T-helper 17 cell (primary cell): ENCODE results near the gene MTO1. TPM values are rescaled to one million over a fixed set of nuclear protein-coding genes. Genes with fewer than 3 reads are reported as not detected.
A peak's percentile ranks its signal among the peaks of the same experiment; 100 is the strongest.
"Not testable (repeated sequence)": the region's sequence is repeated elsewhere in the genome, so short reads cannot be mapped to it uniquely, and the experiment has no call there.

Experiments used
- ATAC-seq: fragments of 150-1000 bp; cut with Tn5 transposase; 2 replicates; pipeline ENCODE4 v1.10.0; 2021; ENCODE audit warnings: mild to moderate bottlenecking, moderate library complexity
- DNase-seq, 3 donors: peaks; one replicate each; pipeline versions ENCODE4 v3.0.0 to v3.0.0-alpha.2; 2020 to 2021
- H3K9me3 ChIP-seq: one replicate; pipeline ENCODE4 v1.7.0; 2013; ENCODE audit warnings: low read length, mild to moderate bottlenecking; ENCODE audit not compliant: control insufficient read depth, poor library complexity, severe bottlenecking
- H3K27ac Mint-ChIP-seq: one replicate; pipeline ENCODE4 v1.8.0; 2022; ENCODE audit warnings: mild to moderate bottlenecking, moderate library complexity, mixed read lengths
- H3K27me3 Mint-ChIP-seq: one replicate; pipeline ENCODE4 v1.8.0; 2022; ENCODE audit warnings: mixed read lengths
- H3K36me3 Mint-ChIP-seq: one replicate; pipeline ENCODE4 v1.8.0; 2022; ENCODE audit warnings: low read depth, mixed read lengths
- H3K4me1 Mint-ChIP-seq: one replicate; pipeline ENCODE4 v1.8.0; 2022; ENCODE audit warnings: mild to moderate bottlenecking, mixed read lengths
- H3K4me3 Mint-ChIP-seq: one replicate; pipeline ENCODE4 v1.8.0; 2022; ENCODE audit warnings: mild to moderate bottlenecking, moderate library complexity, mixed read lengths
- total RNA-seq, 4 donors: library from RNA in 2 of 4; stranded (reverse) in 2 of 4; gene quantifications; one replicate each; pipeline ENCODE4 v1.2.3 and lab custom pipeline; 2022 to 2026

The MTO1 gene
- total RNA-seq (10 to 100 TPM; 37.1 to 47.4 TPM), total RNA-seq (lab: John Stamatoyannopoulos, UW) (62.9 to 116 reads per million in 2 donors)

GRCh38 chr6:73461537-73462350, at the start of gene MTO1:
Gene MTO1 (plus strand): TSS chr6:73461737. CDS start chr6:73461855, 118 bp downstream.
- Mint-ChIP-seq H3K4me3 (peak within 1 kb of the TSS; percentile 96), H3K27ac (peak within 1 kb of the TSS; percentile 98), H3K36me3 (no peaks in the 10 kb centered on the region), H3K27me3 (no peaks in the 10 kb centered on the region), H3K4me1 (peaks cover 27% of the 10 kb centered on the region)
- peak; percentile 67 to 72 (median 69) for DNase-seq
- H3K9me3 ChIP-seq = no peaks in the 10 kb centered on the region
- peak; percentile 93 for ATAC-seq

GRCh38 chr6:73413102-73413501, 48.4 kb upstream of the MTO1 start:
- Mint-ChIP-seq H3K36me3 (no peaks in the 10 kb centered on the region), H3K4me1 (peaks cover 4% of the 10 kb centered on the region), H3K27me3 (no peaks in the 10 kb centered on the region), H3K4me3 (no peak overlapping the region), H3K27ac (no peak overlapping the region)
- no peak for ATAC-seq
- H3K9me3 ChIP-seq = no peaks in the 10 kb centered on the region
- DNase-seq = no peak

DNA sequence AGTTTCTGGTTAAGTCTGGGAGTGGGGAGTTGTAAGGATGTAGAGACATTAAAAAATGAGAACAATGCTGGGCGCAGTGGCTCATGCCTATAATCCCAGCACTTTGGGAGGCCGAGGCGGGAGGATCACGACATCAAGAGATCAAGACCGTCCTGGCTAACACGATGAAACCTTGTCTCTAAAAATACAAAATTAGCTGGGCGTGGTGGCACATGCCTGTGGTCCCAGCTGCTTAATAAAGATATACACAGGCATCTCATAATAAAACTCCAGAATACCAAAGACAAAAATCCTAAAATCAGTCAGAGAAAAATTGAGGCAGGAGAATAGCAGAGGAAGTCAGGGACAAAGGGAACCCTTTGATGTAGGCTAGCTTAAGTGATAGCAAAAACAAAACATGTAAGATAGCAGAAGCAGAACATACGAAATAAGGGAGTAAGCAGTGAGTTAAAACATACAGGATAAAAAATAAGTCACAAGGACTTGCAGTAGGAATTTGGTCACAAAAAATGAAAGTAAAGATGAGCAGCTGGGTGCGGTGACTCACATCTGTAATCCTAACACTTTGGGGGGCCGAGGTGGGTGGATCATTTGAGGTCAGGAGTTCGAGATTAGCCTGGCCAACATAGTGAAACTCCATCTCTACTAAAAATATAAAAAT, 43.3 kb upstream of the MTO1 start:
- Mint-ChIP-seq H3K4me3 (no peak overlapping the region), H3K27ac (peak overlapping the region; percentile 88), H3K27me3 (no peaks in the 10 kb centered on the region), H3K36me3 (no peaks in the 10 kb centered on the region), H3K4me1 (peaks cover 20% of the 10 kb centered on the region)
- DNase-seq = no peak
- no peak for ATAC-seq
- no peaks in the 10 kb centered on the region for H3K9me3 ChIP-seq

- no peaks in the 10 kb centered on the region for H3K9me3 ChIP-seq
- Mint-ChIP-seq H3K4me1 (peaks cover 20% of the 10 kb centered on the region), H3K27ac (peak overlapping the region; percentile 91), H3K27me3 (no peaks in the 10 kb centered on the region), H3K4me3 (peak overlapping the region; percentile 63), H3K36me3 (no peaks in the 10 kb centered on the region)
- DNase-seq = no peak
- ATAC-seq = no peak
These were observed 40.0 kb upstream of the MTO1 start for GRCh38 chr6:73421534-73421933.

DNA sequence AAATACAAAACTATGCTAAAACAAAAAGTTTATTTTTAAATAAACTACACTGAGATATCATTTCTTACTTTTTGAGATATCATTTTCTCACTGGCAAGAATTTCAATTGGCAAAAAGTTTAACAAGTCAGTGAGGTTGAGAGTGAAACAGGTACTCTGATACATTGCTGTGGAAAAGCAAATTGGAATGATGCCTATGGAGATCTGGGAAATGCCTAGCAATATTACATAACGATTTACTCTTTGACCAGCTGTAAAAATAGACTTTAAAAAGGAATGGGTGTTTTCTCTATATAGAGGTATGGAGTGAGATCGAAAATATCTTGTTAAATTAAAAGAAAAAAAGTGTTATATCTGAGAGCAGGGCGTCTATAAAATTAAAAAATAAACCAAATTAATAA, 26.3 kb upstream of the MTO1 start:
- Mint-ChIP-seq H3K36me3 (no peaks in the 10 kb centered on the region), H3K4me3 (peak overlapping the region; percentile 22), H3K27ac (peak overlapping the region; percentile 41)

DNA sequence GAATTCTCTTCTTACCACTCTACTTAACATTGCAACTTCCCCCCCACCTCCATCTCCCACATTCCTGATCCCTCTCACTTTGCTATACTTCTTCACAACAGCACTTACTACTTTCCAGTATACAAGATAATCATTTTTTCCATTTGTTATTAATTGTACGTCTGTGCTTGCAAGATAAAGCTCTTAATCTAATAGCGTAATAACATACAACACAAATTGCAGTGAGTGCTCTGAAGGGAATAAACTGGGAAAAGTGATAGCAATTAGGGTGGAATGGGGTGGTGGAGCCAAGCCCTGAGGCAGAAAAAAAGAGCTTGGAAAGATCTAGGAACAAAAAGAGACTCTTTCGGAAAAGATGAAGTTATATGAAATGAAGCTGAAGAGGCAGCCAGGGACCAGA, 18.0 kb upstream of the MTO1 start:
- peaks cover 19% of the 10 kb centered on the region for H3K36me3 Mint-ChIP-seq
- H3K27ac Mint-ChIP-seq = peak overlapping the region; percentile 70
- no peak overlapping the region for H3K4me3 Mint-ChIP-seq
- no peaks in the 10 kb centered on the region for H3K27me3 Mint-ChIP-seq
- no peak for DNase-seq
- no peak for ATAC-seq
- no peaks in the 10 kb centered on the region for H3K9me3 ChIP-seq
- H3K4me1 Mint-ChIP-seq = peaks cover 35% of the 10 kb centered on the region

More for the DNA sequence above, 26.3 kb upstream of the MTO1 start:
- DNase-seq (no peak), ATAC-seq (no peak)
- H3K9me3 ChIP-seq = no peaks in the 10 kb centered on the region
- H3K4me1 Mint-ChIP-seq = peaks cover 15% of the 10 kb centered on the region
- no peaks in the 10 kb centered on the region for H3K27me3 Mint-ChIP-seq

DNA sequence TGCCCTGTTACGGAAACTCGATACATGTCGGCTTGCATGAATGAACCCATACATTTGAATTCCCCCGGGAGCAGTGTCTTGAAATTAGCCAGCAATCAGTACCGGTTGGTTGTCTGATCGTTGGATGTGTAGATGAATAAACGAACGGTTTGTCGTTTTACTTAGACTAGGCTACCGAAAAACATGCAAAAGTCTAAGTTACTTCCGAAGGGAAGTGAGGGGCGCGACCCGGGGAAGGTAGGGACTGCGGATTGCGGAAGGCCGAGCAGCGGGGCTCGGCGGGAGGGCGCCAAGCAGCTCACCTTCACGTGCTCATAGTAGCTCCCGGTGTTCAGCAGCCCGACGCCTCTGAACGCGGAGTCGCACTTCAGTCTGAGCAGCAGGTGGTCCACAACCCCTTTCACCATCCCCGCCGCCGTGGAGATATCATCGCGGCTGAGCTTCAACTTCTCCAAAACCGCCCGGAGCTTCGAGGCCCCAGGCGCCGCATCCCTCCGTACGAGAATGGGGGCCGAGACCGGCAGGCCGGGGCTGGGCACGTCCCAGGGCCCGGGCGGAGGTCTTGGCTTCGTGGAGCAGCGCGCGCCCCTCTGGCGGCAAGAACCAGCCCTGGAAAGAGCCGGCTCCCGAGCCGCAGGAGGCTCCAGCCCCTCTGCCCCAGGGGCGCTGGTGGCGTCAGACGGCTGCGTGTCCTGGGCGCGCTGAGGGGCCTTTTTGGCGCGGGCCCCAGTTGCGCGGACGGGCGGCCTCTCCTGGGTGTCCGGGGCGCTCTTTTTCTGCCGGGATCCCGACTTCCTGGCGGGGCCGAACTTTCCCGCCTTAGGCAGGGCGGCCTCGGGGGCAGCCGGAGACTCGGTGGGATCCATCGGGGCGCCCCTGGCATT, 10.1 kb upstream of the MTO1 start:
- H3K27ac Mint-ChIP-seq = peak overlapping the region; percentile 94

DNA sequence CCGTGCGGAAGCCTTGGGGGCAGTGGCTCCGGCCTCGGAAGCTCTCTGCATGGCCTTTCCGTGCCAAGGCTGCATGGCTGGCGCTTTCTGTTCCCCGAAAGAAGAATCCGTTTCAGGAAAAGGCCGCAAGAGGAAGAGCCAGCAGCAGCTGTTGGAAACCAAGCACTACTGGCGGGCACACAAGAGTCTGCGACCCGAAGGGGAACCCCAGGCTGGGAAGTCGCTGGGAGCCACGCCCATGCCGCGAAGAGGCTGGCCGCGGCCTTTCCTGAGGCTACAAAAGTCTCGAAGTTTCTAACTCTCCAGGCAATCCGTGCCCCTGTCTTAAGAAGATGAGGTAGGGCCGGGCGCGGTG, 9.5 kb upstream of the MTO1 start, which contains the start of gene CGAS:
CGAS (minus strand) TSS at position 191 of the 355 bp plus-strand sequence; CDS start at position 75, 116 bp downstream.
- no peaks in the 10 kb centered on the region for H3K9me3 ChIP-seq
- peaks cover 4% of the 10 kb centered on the region for H3K36me3 Mint-ChIP-seq
- H3K4me3 Mint-ChIP-seq = peak within 1 kb of the TSS; percentile 95
- peaks cover 24% of the 10 kb centered on the region for H3K4me1 Mint-ChIP-seq
- peak; percentile 70 to 73 (median 70) for DNase-seq
- H3K27ac Mint-ChIP-seq = peak within 1 kb of the TSS; percentile 94
- peak; percentile 89 for ATAC-seq
- H3K27me3 Mint-ChIP-seq = no peaks in the 10 kb centered on the region

More for the DNA sequence above, 10.1 kb upstream of the MTO1 start:
- DNase-seq (peak; percentile 12 to 38 (median 34)), ATAC-seq (peak; percentile 56)
- Mint-ChIP-seq H3K36me3 (peaks cover 4% of the 10 kb centered on the region), H3K4me3 (peak overlapping the region; percentile 95), H3K27me3 (no peaks in the 10 kb centered on the region), H3K4me1 (peaks cover 24% of the 10 kb centered on the region)
- H3K9me3 ChIP-seq = no peaks in the 10 kb centered on the region

DNA sequence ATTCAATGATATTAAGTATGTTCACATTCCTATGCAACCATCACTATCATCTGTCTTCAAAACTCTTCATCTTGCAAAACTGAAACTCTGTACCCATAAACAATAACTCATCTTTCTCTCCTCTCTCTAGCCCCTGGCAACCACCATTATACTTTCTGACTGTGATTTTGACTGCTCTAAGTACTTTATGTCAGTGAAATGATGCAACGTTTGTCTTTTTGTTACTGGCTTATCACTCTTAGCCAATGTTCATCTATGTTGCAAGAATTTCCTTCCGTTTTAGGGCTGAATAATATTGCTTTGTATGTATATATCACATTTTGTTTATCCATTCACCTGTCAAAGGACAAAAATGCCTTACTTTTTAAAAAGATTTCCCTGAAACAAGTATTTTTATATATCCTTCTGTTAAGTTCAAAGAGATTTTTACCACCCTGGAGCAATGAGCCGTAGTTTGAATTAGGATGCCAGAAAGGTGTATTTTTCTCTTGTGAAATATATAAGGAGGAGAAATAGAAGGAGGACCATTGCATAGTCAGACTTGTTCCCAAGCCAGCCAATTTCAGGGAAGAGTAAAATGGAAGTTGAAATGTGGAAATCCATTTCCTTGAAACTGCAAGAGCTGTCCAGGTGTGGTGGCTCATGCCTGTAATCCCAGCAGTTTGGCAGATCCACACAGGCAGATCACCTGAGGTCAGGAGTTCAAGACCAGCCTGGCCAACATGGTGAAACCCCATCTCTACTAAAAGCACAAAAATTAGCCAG, 5.5 kb upstream of the MTO1 start:
- ATAC-seq = no peak
- no peaks in the 10 kb centered on the region for H3K9me3 ChIP-seq
- H3K27ac Mint-ChIP-seq = no peak overlapping the region
- DNase-seq = no peak
- H3K27me3 Mint-ChIP-seq = no peaks in the 10 kb centered on the region
- H3K4me3 Mint-ChIP-seq = peak overlapping the region; percentile 34
- H3K4me1 Mint-ChIP-seq = peaks cover 20% of the 10 kb centered on the region
- H3K36me3 Mint-ChIP-seq = no peaks in the 10 kb centered on the region

DNA sequence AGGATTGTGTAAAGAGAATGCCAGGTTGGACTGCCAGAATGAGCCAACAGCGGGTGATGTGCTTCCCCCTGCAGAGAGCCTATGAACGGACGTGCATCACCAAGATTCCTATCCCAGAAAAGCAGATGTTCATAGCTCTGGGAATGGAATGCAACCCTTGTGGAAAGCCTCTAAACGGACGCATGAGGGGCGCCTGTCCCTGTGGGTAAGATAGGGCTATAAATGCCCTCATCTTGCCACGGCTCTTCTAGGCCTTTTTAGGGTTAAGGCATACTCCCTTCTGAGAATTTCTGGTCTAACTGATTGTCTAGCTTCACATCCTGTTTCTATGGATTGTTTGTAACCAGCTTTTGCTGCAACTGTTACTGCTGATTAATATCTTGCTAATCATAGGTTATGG, 2.1 kb upstream of the MTO1 start:
- peak overlapping the region; percentile 98 for H3K27ac Mint-ChIP-seq
- ATAC-seq, H3K27me3 Mint-ChIP-seq, H3K36me3 Mint-ChIP-seq, DNase-seq, H3K9me3 ChIP-seq: not testable (repeated sequence)
- H3K4me3 Mint-ChIP-seq = peak overlapping the region; percentile 96
- H3K4me1 Mint-ChIP-seq = peaks cover 31% of the 10 kb centered on the region

DNA sequence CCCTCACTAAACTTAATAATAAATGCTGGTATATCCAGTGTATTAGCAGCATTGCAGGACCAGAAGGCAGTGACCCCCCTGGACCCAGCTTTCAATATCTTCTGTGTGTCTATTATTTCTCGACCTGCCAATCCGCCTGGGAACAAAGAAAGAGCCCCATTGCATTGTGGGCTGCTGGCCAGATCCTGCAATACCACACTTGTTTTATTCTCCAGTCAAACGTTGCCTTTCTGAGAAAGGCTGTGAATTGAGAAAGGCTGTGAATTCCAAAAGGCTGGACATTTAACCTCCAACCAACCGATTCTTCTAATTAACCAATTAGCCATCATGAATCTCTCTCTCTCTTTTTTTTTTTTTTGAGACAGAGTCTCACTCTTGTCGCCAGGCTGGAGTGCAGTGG, 1.5 kb upstream of the MTO1 start:
- ATAC-seq (no peak), DNase-seq (no peak)
- H3K4me3 Mint-ChIP-seq = peak overlapping the region; percentile 96
- peak overlapping the region; percentile 98 for H3K27ac Mint-ChIP-seq
- peaks cover 31% of the 10 kb centered on the region for H3K4me1 Mint-ChIP-seq
- H3K36me3 Mint-ChIP-seq = no peaks in the 10 kb centered on the region
- no peaks in the 10 kb centered on the region for H3K27me3 Mint-ChIP-seq
- no peaks in the 10 kb centered on the region for H3K9me3 ChIP-seq

- Mint-ChIP-seq H3K27ac (peak overlapping the region; percentile 90), H3K4me3 (peak overlapping the region; percentile 64), H3K36me3 (peaks cover 9% of the 10 kb centered on the region), H3K27me3 (no peaks in the 10 kb centered on the region), H3K4me1 (peaks cover 9% of the 10 kb centered on the region)
- H3K9me3 ChIP-seq = no peaks in the 10 kb centered on the region
- peak; percentile 41 for ATAC-seq
- no peak for DNase-seq
These were observed 10.3 kb downstream of the MTO1 start for GRCh38 chr6:73471686-73472290.
